ENCODE data around the gene KRTAP3-1.

GRCh38 chr17:41002814-41003213, 6.1 kb downstream of the KRTAP3-1 start:
- no peak for TF ChIP-seq CTCF (IDR thresholded peaks at IDR 0.05)
- TF ChIP-seq POLR2A (IDR thresholded peaks at IDR 0.05) = no peak
- no peak for TF ChIP-seq POLR2AphosphoS5 (IDR thresholded peaks at IDR 0.05)
- no peak for TF ChIP-seq EP300 (IDR thresholded peaks at IDR 0.05)
